Activated CD4-positive, alpha-beta memory T cell treated with anti-CD3 and anti-CD28 coated beads, Interleukin-2, amount 10 ng/mL, durations not matched to agents 7 days and 5 days (primary cell): ENCODE measurements around the gene IQSEC1. TPM values are rescaled to one million over a fixed set of nuclear protein-coding genes. Genes with fewer than 3 reads are reported as not detected.
A peak's percentile ranks its signal among the peaks of the same experiment; 100 is the strongest.

Source experiments
- CTCF ChIA-PET: fragments of 350-600 bp; sonication (Branson Sonifier 250); formaldehyde crosslinking; loops from one replicate; lab custom pipeline; 2021; ENCODE audit warnings: antibody characterized with exemption, inconsistent platforms; lab: Charles Lee
- POLR2A ChIA-PET: fragments of 350-600 bp; sonication (Branson Sonifier 250); formaldehyde crosslinking; loops from one replicate; lab custom pipeline; 2021; ENCODE audit warnings: antibody characterized with exemption; lab: Charles Lee
- DNase-seq: peaks from one replicate; pipeline ENCODE4 v3.0.0-alpha.2; 2020
- H3K27ac Mint-ChIP-seq: one replicate; pipeline ENCODE4 v1.8.0; 2021; ENCODE audit warnings: mild to moderate bottlenecking, mixed read lengths
- H3K27me3 Mint-ChIP-seq: one replicate; pipeline ENCODE4 v1.8.0; 2021; ENCODE audit warnings: mixed read lengths
- H3K36me3 Mint-ChIP-seq: one replicate; pipeline ENCODE4 v1.8.0; 2021; ENCODE audit warnings: low read depth, mixed read lengths
- H3K4me1 Mint-ChIP-seq: one replicate; pipeline ENCODE4 v1.8.0; 2021; ENCODE audit warnings: mixed read lengths
- H3K4me3 Mint-ChIP-seq: one replicate; pipeline ENCODE4 v1.8.0; 2021; ENCODE audit warnings: mild to moderate bottlenecking, mixed read lengths
- H3K9me3 Mint-ChIP-seq: one replicate; pipeline ENCODE4 v1.8.0; 2021; ENCODE audit warnings: mixed read lengths
- total RNA-seq, 2 experiments: library from RNA; stranded (reverse); gene quantifications; one replicate each; pipeline ENCODE4 v1.2.3, GENCODE V29; 2021

The IQSEC1 gene
- total RNA-seq, 2 experiments from 2014 or later, result 99.8 to 100 TPM

- no peak for DNase-seq
- H3K36me3 Mint-ChIP-seq, result peaks cover 21% of the 10 kb centered on the region
- CTCF ChIA-PET, result interaction anchor here (8.0 kb wide), 1 partner anchor 22 kb away, joined by 66 read pairs; no protein-coding TSS in a partner anchor
Measured at GRCh38 chr3:13016721-13017255, 56.4 kb downstream of the IQSEC1 start.

GRCh38 chr3:13016083-13016720, 57.0 kb downstream of the IQSEC1 start:
- no peaks in the 10 kb centered on the region for H3K27me3 Mint-ChIP-seq
- CTCF ChIA-PET, result interaction anchor here (1.0 to 8.0 kb wide), 5 partner anchors 14 to 436 kb away, joined by 3 to 66 read pairs (median 3); no protein-coding TSS in a partner anchor
- peaks cover 46% of the 10 kb centered on the region for H3K4me1 Mint-ChIP-seq
- DNase-seq, result peak; percentile 75
- peak overlapping the region; percentile 78 for H3K4me3 Mint-ChIP-seq
- peaks cover 25% of the 10 kb centered on the region for H3K36me3 Mint-ChIP-seq
- POLR2A ChIA-PET, result interaction anchor here (0.8 to 3.5 kb wide), 17 partner anchors 7 to 405 kb away, joined by 3 to 23 read pairs (median 5); partner anchors contain the start of gene NUP210
- H3K27ac Mint-ChIP-seq, result peak overlapping the region; percentile 100
- no peaks in the 10 kb centered on the region for H3K9me3 Mint-ChIP-seq

More at GRCh38 chr3:13016721-13017255, 56.4 kb downstream of the IQSEC1 start:
- no peaks in the 10 kb centered on the region for H3K27me3 Mint-ChIP-seq
- H3K27ac Mint-ChIP-seq, result peak overlapping the region; percentile 100
- H3K4me1 Mint-ChIP-seq, result peaks cover 40% of the 10 kb centered on the region
- peak overlapping the region; percentile 78 for H3K4me3 Mint-ChIP-seq
- H3K9me3 Mint-ChIP-seq, result no peaks in the 10 kb centered on the region
- POLR2A ChIA-PET, result interaction anchor here (1.0 to 1.2 kb wide), 2 partner anchors 44 to 48 kb away, joined by 3 read pairs; no protein-coding TSS in a partner anchor

GRCh38 chr3:13015286-13016082, 57.7 kb downstream of the IQSEC1 start:
- peak; percentile 76 for DNase-seq
- Mint-ChIP-seq H3K27me3 (no peaks in the 10 kb centered on the region), H3K4me3 (peak overlapping the region; percentile 78), H3K27ac (peak overlapping the region; percentile 100), H3K36me3 (peaks cover 30% of the 10 kb centered on the region), H3K4me1 (peaks cover 53% of the 10 kb centered on the region), H3K9me3 (no peaks in the 10 kb centered on the region)
- POLR2A ChIA-PET, result interaction anchor here (0.8 to 3.5 kb wide), 22 partner anchors 8 to 405 kb away, joined by 3 to 23 read pairs (median 4); partner anchors contain the start of genes NUP210 and RPL32
- CTCF ChIA-PET, result interaction anchor here (1.0 to 8.0 kb wide), 5 partner anchors 15 to 437 kb away, joined by 3 to 66 read pairs (median 3); no protein-coding TSS in a partner anchor

GRCh38 chr3:13014755-13015285, 58.4 kb downstream of the IQSEC1 start:
- no peaks in the 10 kb centered on the region for H3K27me3 Mint-ChIP-seq
- H3K4me1 Mint-ChIP-seq, result peaks cover 58% of the 10 kb centered on the region
- H3K4me3 Mint-ChIP-seq, result peak overlapping the region; percentile 78
- H3K9me3 Mint-ChIP-seq, result no peaks in the 10 kb centered on the region
- ChIA-PET POLR2A (interaction anchor here (0.8 to 3.5 kb wide), 19 partner anchors 8 to 406 kb away, joined by 3 to 23 read pairs (median 5); partner anchors contain the start of genes NUP210 and RPL32), CTCF (interaction anchor here (1.0 to 8.0 kb wide), 4 partner anchors 15 to 437 kb away, joined by 3 to 66 read pairs (median 4); no protein-coding TSS in a partner anchor)
- no peak for DNase-seq
- peaks cover 36% of the 10 kb centered on the region for H3K36me3 Mint-ChIP-seq
- peak overlapping the region; percentile 100 for H3K27ac Mint-ChIP-seq

GRCh38 chr3:13013994-13014754, 59.1 kb downstream of the IQSEC1 start:
- no peaks in the 10 kb centered on the region for H3K27me3 Mint-ChIP-seq
- no peaks in the 10 kb centered on the region for H3K9me3 Mint-ChIP-seq
- peak overlapping the region; percentile 78 for H3K4me3 Mint-ChIP-seq
- peaks cover 65% of the 10 kb centered on the region for H3K4me1 Mint-ChIP-seq
- DNase-seq, result peak; percentile 55
- CTCF ChIA-PET, result interaction anchor here (8.0 kb wide), 1 partner anchor 20 kb away, joined by 66 read pairs; no protein-coding TSS in a partner anchor
- peak overlapping the region; percentile 100 for H3K27ac Mint-ChIP-seq
- POLR2A ChIA-PET, result interaction anchor here (1.3 to 3.5 kb wide), 9 partner anchors 14 to 407 kb away, joined by 3 to 23 read pairs (median 8); partner anchors contain the start of genes NUP210 and RPL32
- peaks cover 40% of the 10 kb centered on the region for H3K36me3 Mint-ChIP-seq

GRCh38 chr3:13013566-13013965, 59.7 kb downstream of the IQSEC1 start:
- H3K4me1 Mint-ChIP-seq, result peaks cover 71% of the 10 kb centered on the region

GRCh38 chr3:13013151-13013561, 60.1 kb downstream of the IQSEC1 start:
- H3K9me3 Mint-ChIP-seq, result no peaks in the 10 kb centered on the region
- ChIA-PET CTCF (interaction anchor here (2.5 to 8.0 kb wide), 2 partner anchors 14 to 19 kb away, joined by 10 to 66 read pairs; no protein-coding TSS in a partner anchor), POLR2A (interaction anchor here (0.9 to 3.5 kb wide), 5 partner anchors 9 to 58 kb away, joined by 3 to 23 read pairs (median 3); no protein-coding TSS in a partner anchor)

More at GRCh38 chr3:13013566-13013965, 59.7 kb downstream of the IQSEC1 start:
- Mint-ChIP-seq H3K27ac (peak overlapping the region; percentile 100), H3K4me3 (peak overlapping the region; percentile 78), H3K27me3 (no peaks in the 10 kb centered on the region), H3K36me3 (peaks cover 46% of the 10 kb centered on the region), H3K9me3 (no peaks in the 10 kb centered on the region)
- ChIA-PET POLR2A (interaction anchor here (0.9 to 3.5 kb wide), 4 partner anchors 9 to 57 kb away, joined by 3 to 23 read pairs (median 4); no protein-coding TSS in a partner anchor), CTCF (interaction anchor here (8.0 kb wide), 1 partner anchor 19 kb away, joined by 66 read pairs; no protein-coding TSS in a partner anchor)
- no peak for DNase-seq

GRCh38 chr3:13012221-13012691, 61.0 kb downstream of the IQSEC1 start:
- peaks cover 51% of the 10 kb centered on the region for H3K36me3 Mint-ChIP-seq
- H3K27ac Mint-ChIP-seq, result peak overlapping the region; percentile 100
- no peaks in the 10 kb centered on the region for H3K9me3 Mint-ChIP-seq

More at GRCh38 chr3:13013151-13013561, 60.1 kb downstream of the IQSEC1 start:
- Mint-ChIP-seq H3K27me3 (no peaks in the 10 kb centered on the region), H3K4me3 (peak overlapping the region; percentile 78), H3K36me3 (peaks cover 50% of the 10 kb centered on the region), H3K27ac (peak overlapping the region; percentile 100), H3K4me1 (peaks cover 72% of the 10 kb centered on the region)
- DNase-seq, result no peak

GRCh38 chr3:13011573-13012220, 61.5 kb downstream of the IQSEC1 start:
- ChIA-PET POLR2A (interaction anchor here (0.7 to 3.4 kb wide), 13 partner anchors 8 to 348 kb away, joined by 3 to 21 read pairs (median 4); partner anchors contain the start of genes RAF1 and RPL32), CTCF (interaction anchor here (0.8 to 8.0 kb wide), 11 partner anchors 8 to 440 kb away, joined by 3 to 66 read pairs (median 3); partner anchors contain the start of gene RPL32)
- DNase-seq, result peak; percentile 91
- peak overlapping the region; percentile 78 for H3K4me3 Mint-ChIP-seq
- peak overlapping the region; percentile 100 for H3K27ac Mint-ChIP-seq
- peaks cover 51% of the 10 kb centered on the region for H3K36me3 Mint-ChIP-seq
- no peaks in the 10 kb centered on the region for H3K27me3 Mint-ChIP-seq
- H3K4me1 Mint-ChIP-seq, result peaks cover 77% of the 10 kb centered on the region
- H3K9me3 Mint-ChIP-seq, result no peaks in the 10 kb centered on the region

More at GRCh38 chr3:13012221-13012691, 61.0 kb downstream of the IQSEC1 start:
- no peaks in the 10 kb centered on the region for H3K27me3 Mint-ChIP-seq
- H3K4me1 Mint-ChIP-seq, result peaks cover 78% of the 10 kb centered on the region
- peak; percentile 69 for DNase-seq
- peak overlapping the region; percentile 78 for H3K4me3 Mint-ChIP-seq
- CTCF ChIA-PET, result interaction anchor here (0.6 to 8.0 kb wide), 11 partner anchors 9 to 440 kb away, joined by 3 to 66 read pairs (median 3); partner anchors contain the start of gene RPL32
- POLR2A ChIA-PET, result interaction anchor here (0.9 to 3.4 kb wide), 9 partner anchors 9 to 170 kb away, joined by 3 to 21 read pairs (median 4); partner anchors contain the start of gene RPL32
